Measurements from ENCODE around the gene KCNMB4.

- TF ChIP-seq, protein P1, sequence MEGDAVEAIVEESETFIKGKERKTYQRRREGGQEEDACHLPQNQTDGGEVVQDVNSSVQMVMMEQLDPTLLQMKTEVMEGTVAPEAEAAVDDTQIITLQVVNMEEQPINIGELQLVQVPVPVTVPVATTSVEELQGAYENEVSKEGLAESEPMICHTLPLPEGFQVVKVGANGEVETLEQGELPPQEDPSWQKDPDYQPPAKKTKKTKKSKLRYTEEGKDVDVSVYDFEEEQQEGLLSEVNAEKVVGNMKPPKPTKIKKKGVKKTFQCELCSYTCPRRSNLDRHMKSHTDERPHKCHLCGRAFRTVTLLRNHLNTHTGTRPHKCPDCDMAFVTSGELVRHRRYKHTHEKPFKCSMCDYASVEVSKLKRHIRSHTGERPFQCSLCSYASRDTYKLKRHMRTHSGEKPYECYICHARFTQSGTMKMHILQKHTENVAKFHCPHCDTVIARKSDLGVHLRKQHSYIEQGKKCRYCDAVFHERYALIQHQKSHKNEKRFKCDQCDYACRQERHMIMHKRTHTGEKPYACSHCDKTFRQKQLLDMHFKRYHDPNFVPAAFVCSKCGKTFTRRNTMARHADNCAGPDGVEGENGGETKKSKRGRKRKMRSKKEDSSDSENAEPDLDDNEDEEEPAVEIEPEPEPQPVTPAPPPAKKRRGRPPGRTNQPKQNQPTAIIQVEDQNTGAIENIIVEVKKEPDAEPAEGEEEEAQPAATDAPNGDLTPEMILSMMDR (conservative IDR thresholded peaks at IDR 0.05; ENCODE audit: low read depth, low read length), result no peak
- TF ChIP-seq EZH2 (IDR thresholded peaks at IDR 0.05; ENCODE audit: borderline replicate concordance, low read depth, low read length, poor library complexity, severe bottlenecking), result no peak
These were observed 17.4 kb downstream of the KCNMB4 start for GRCh38 chr12:70383484-70383883.

Data from A673 (cell line).